HEK293T (cell line): Measurements from ENCODE around the gene PHOSPHO1.

ENCODE experiments used
- ELF4 ChIP-seq: fragments of 450-650 bp; IDR thresholded peaks from 2 replicates; pipeline ENCODE4 v1.6.1; 2017; ENCODE audit warnings: antibody characterized with exemption
- LEF1 ChIP-seq: fragments of 450-650 bp; IDR thresholded peaks from 2 replicates; pipeline ENCODE4 v1.6.1; 2017; ENCODE audit warnings: mild to moderate bottlenecking, borderline replicate concordance

DNA sequence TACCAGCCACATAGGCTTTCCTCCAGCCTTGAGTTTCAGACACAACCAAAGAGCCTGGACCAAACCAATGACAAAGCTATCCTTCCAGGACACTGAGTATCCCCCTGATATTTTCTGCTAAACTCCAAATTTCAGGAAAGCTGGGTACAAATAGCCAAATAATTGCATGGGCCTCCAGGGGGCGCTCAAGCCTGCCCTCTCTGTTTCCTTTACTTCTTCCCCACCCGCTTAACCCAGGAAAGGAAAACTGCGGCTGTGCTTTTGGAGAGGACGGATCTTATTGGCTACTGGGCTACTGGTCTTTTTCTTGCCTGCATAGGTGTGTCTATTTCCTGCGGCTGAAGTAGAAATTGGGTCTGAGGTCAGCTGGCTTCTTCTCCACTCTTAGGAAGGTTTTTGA lies 50.3 kb downstream of the PHOSPHO1 start:
- TF ChIP-seq LEF1 (no peak), ELF4 (no peak)
